Stimulated activated naive CD8-positive, alpha-beta T cell treated with anti-CD3 and anti-CD28 coated beads, Interleukin-15, amount 100 ng/mL, for 72 hours (primary cell): ENCODE results near the gene RAI1.
A peak's percentile ranks its signal among the peaks of the same experiment; 100 is the strongest.

ENCODE experiments used
- ATAC-seq: fragments of 150-1000 bp; cut with Tn5 transposase; 2 replicates; pipeline ENCODE4 v1.10.0; 2021; ENCODE audit warnings: mild to moderate bottlenecking, moderate library complexity
- DNase-seq, 2 donors: peaks; one replicate each; pipeline ENCODE4 v3.0.0; 2021 to 2022
- H3K27ac Mint-ChIP-seq, 2 donors: one replicate each; pipeline ENCODE4 v1.8.0; 2022; ENCODE audit warnings: mild to moderate bottlenecking in 2 of 2, mixed read lengths in 2 of 2, moderate library complexity in 2 of 2
- H3K27me3 Mint-ChIP-seq: one replicate; pipeline ENCODE4 v1.8.0; 2022; ENCODE audit warnings: mixed read lengths
- H3K4me1 Mint-ChIP-seq: one replicate; pipeline ENCODE4 v1.8.0; 2022; ENCODE audit warnings: mild to moderate bottlenecking, mixed read lengths
- H3K4me3 Mint-ChIP-seq, 2 donors: one replicate each; pipeline ENCODE4 v1.8.0; 2022; ENCODE audit warnings: mild to moderate bottlenecking in 2 of 2, mixed read lengths in 2 of 2, moderate library complexity in 1 of 2
- H3K9me3 Mint-ChIP-seq, 2 donors: one replicate each; pipeline ENCODE4 v1.8.0; 2022; ENCODE audit warnings: mixed read lengths in 2 of 2

RAI1 gene

DNA sequence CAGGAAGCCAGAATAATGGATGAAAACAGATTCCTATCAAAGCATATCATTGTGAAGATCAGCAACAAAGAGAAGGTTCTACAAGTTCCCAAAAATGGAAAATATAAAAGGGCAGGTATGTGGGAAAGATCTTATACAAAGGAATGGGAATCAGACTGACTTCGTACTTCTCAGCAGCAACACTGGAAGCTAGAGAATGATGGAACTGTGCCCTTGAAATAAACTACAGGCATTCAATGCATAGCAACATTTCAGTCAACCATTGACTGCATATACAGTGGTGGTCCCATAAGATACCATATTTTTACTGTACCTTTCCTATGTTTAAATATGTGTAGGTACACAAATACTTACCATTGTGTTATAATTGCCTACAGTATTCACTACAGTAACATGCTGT is 30.3 kb upstream of the RAI1 start:
- H3K27ac Mint-ChIP-seq: no peak overlapping the region
- no peaks in the 10 kb centered on the region for H3K27me3 Mint-ChIP-seq
- ATAC-seq (no peak), DNase-seq (no peak)
- H3K4me1 Mint-ChIP-seq: no peaks in the 10 kb centered on the region
- peaks cover 21 to 34% of the 10 kb centered on the region in 2 donors for H3K9me3 Mint-ChIP-seq
- H3K4me3 Mint-ChIP-seq: no peak overlapping the region

DNA sequence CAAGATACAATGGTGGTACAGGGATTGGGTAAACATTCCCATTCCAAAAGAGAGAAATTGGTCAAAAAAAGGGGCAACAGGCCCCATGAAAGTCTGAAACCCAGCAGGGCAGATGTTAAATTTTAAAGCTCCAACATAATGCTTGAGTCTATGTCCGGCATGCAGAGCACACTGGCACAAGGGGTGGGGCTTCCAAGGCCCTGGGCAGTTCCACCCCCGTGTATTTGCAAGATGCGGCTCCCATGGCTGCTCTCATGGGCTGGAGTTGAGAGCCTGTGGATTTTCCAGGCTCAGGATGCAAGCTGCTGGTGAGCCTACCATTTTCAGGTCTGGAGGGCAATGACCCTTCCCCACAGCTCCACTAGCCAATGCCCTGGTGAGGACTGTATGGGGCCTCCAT is 27.9 kb upstream of the RAI1 start:
- no peaks in the 10 kb centered on the region for H3K4me1 Mint-ChIP-seq
- peaks cover 26 to 42% of the 10 kb centered on the region in 2 donors for H3K9me3 Mint-ChIP-seq
- no peak overlapping the region for H3K27ac Mint-ChIP-seq
- H3K27me3 Mint-ChIP-seq: no peaks in the 10 kb centered on the region
- ATAC-seq: no peak
- H3K4me3 Mint-ChIP-seq: no peak overlapping the region
- no peak for DNase-seq

DNA sequence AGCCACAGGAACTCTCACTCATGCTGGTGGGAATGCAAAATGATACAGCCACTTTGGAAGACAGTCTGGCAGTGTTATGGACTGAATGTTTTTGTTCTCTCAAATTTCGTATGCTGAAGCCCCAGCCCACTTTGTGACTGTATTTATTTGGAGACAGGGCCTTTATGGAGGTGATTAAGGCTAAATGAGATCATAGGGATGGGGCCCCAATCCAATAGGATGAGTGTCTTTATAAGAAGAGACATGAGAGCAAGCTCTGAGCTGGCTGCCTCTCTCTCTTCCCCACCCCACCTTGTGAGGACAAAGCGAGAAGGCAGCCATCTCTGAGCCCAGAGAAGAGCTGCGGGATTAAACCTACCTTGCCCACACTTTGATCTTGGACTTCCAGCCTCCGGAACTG is 21.9 kb upstream of the RAI1 start:
- peaks cover 15% of the 10 kb centered on the region for H3K4me1 Mint-ChIP-seq
- ATAC-seq (no peak), DNase-seq (no peak)
- H3K27me3 Mint-ChIP-seq: no peaks in the 10 kb centered on the region
- peaks cover 12 to 27% of the 10 kb centered on the region in 2 donors for H3K9me3 Mint-ChIP-seq
- no peak overlapping the region for H3K27ac Mint-ChIP-seq
- H3K4me3 Mint-ChIP-seq: no peak overlapping the region

DNA sequence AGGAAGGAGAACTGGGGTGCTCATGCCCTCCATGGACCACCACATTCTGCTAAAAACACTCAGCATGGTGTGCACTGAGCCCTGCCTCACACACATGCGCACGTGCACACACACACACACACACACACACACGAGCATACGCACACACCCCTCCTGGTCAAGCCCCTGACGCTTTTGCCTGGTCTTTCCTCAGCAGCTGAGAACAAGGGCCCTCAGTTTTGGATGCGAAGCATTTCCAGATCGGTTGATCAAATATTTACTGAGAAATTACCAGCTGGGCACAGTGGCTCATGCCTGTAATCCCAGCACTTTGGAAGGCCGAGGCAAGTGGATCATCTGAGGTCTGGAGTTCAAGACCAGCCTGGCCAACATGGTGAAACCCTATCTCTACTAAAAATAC is 20.1 kb upstream of the RAI1 start:
- Mint-ChIP-seq H3K4me1 (peaks cover 15% of the 10 kb centered on the region), H3K27ac (no peak overlapping the region), H3K27me3 (peaks cover 2% of the 10 kb centered on the region), H3K9me3 (peaks cover 12 to 19% of the 10 kb centered on the region in 2 donors), H3K4me3 (no peak overlapping the region)
- no peak for ATAC-seq
- no peak for DNase-seq

DNA sequence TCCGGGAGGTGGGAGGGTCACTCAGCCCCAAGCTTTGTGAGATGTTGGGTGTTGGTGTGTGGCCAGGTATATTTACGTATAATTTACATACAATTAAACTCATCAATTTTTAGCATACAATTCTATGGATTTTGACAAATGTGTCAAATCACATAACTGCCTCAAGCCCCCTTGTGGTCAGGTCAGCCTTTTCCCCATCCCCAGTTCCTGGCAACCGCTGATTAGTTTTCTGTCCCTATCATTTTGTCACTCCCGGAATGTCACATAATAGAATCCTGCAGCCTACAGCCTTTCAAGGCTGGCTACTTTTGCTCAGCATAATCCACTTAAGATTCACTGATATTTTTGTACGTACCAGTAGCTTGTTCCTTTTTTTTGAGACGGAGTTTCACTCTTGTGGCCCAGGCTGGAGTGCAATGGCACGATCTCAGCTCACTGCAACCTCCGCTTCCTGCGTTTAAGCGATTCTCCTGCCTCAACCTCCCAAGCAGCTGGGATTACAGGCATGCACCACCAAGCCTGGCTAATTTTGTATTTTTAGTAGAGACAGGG is 19.3 kb upstream of the RAI1 start:
- peaks cover 12 to 19% of the 10 kb centered on the region in 2 donors for H3K9me3 Mint-ChIP-seq
- no peak for ATAC-seq
- DNase-seq: no peak
- H3K4me3 Mint-ChIP-seq: no peak overlapping the region
- H3K4me1 Mint-ChIP-seq: peaks cover 15% of the 10 kb centered on the region
- H3K27ac Mint-ChIP-seq: no peak overlapping the region
- H3K27me3 Mint-ChIP-seq: peaks cover 10% of the 10 kb centered on the region

DNA sequence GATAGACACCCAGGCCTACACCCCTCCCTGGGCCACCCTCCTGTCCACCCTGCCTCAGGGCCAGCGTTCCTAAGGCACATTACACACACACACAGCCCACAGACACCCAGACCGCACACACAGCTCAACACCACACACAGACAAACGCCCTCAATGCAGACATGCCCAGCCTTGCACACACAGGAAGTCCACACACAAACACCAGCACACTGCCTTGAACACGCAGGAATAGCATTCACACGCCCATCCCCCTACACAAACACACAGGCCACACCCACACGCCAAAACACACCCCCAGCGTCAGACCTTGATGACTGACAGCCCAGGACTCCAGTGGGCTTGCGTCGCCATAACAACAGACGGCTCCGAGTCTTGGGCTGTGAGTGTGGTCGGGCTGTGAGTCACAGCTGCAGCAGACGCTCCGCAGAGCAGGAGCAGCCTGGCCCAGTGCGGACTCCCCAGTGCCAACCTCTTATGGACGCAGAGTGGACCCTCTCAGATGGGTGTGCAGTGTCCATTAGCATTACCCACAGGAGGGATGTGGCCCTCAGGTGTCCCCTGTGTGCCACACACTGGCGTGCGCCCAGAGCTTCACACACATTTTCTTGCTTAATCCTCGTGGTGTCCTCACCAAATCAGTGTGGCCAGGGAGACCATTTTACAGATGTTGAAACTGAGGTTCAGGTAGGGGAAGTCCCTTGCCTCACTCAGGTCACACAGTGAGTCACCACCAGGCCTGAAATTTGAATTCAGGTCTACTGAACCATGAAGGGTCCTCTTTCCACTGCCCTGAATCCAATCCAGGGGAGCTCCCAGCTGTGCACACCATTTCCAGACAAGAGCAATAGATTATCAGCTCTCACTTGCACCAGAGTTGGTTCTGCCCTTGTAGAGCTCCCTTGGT is 17.8 kb upstream of the RAI1 start:
- ATAC-seq (peak; percentile 98), DNase-seq (peak; percentile 75 to 86)
- Mint-ChIP-seq H3K9me3 (peaks cover 7 to 10% of the 10 kb centered on the region in 2 donors), H3K4me3 (peak overlapping the region; percentile 43 to 64), H3K4me1 (peaks cover 15% of the 10 kb centered on the region), H3K27me3 (peaks cover 14% of the 10 kb centered on the region), H3K27ac (peak overlapping the region; percentile 0 to 56)

DNA sequence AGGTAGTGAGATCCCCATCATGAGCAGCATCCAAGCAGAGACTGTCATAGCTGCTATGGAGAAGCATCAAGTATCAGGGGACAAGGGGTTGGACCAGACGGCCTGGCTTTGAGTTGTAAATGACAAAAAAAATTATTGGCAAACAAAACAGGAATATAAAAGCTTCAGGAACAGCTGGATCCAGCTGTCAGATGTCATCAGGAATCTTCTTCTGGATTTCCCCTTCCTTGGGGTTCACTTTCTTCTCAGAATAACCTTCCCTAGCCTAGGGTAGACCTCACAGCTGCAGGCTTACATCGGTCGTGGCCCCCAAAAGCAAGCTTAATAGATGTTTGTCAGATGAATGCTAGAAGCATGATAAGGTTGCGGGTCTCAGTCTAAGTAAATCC is 17.2 kb upstream of the RAI1 start:
- no peak overlapping the region for H3K4me3 Mint-ChIP-seq
- H3K9me3 Mint-ChIP-seq: peaks cover 4 to 6% of the 10 kb centered on the region in 2 donors
- ATAC-seq: no peak
- DNase-seq: no peak
- peaks cover 14% of the 10 kb centered on the region for H3K27me3 Mint-ChIP-seq
- no peak overlapping the region for H3K27ac Mint-ChIP-seq
- H3K4me1 Mint-ChIP-seq: peaks cover 17% of the 10 kb centered on the region

DNA sequence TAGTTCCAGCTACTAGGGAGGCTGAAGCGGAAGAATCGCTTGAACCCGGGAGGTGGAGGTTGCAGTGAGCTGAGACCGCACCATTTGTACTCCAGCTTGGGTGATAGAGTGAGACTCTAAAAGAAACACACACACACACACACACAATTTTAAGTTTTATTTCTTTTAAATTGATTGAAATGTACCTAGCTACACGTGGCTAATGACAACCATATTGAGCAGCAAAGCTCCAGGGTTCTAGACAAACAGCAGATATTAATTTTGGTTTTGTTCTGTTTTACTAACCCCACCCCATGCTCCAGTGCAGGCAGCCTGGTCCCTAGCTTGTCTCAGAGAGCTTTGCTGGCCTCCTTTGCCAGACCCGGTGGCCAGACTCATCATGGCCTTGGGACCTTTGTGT is 16.0 kb upstream of the RAI1 start:
- no peak for DNase-seq
- Mint-ChIP-seq H3K4me1 (peaks cover 21% of the 10 kb centered on the region), H3K9me3 (no peaks in the 10 kb centered on the region), H3K4me3 (no peak overlapping the region), H3K27me3 (peaks cover 14% of the 10 kb centered on the region), H3K27ac (no peak overlapping the region)
- ATAC-seq: no peak

DNA sequence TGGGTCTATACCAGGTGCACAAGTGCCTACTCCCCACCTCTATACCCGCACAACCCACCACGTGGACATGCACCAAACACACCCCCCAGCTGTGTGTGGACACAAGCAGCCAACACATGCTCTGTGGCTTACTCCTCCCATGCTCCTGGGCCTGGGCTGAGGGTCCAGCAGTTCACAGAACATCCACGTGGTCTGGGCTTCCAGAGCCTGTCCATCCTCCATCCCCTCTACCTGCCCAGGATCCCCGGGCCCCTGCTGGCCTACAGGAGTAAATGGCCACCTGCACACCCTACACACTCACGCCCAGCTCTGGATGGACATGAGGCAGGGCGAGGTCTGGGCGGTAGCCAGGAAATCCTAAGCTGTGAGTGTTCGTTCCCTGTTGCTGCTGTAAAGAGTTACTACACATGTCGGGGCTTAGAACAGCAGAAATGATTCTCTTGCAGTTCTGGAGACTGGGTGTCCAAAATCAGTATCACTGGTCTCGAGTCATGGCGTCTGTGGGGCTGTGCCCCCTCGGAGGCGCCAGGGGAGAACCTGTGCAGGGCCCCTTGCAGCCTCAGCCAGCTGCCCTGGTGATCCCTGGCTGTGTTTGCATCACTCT is 15.0 kb upstream of the RAI1 start:
- Mint-ChIP-seq H3K27me3 (peaks cover 14% of the 10 kb centered on the region), H3K4me3 (no peak overlapping the region), H3K9me3 (no peaks in the 10 kb centered on the region), H3K27ac (no peak overlapping the region), H3K4me1 (peaks cover 22% of the 10 kb centered on the region)
- DNase-seq: no peak
- no peak for ATAC-seq

DNA sequence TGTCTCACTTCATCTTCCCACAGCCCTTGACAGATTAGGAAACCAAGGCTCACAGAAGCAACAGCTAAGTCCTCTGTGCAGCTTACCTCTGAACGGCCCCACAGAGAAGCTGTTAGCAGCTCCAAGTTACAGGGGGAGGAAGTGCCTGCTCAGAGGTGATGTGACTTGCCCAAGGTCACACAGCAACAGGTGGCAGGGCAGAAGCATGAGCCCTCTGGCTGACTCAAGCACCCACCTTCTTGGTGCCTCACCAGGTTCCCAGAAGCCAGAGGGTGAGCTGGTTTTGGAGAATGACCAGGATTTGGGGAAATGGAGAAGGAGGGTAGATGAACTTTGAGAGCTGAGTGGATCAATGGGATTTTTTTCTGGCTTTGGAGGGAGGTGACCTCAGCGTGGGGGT is 14.0 kb upstream of the RAI1 start:
- H3K27me3 Mint-ChIP-seq: peaks cover 14% of the 10 kb centered on the region
- H3K4me3 Mint-ChIP-seq: no peak overlapping the region
- H3K9me3 Mint-ChIP-seq: no peaks in the 10 kb centered on the region
- DNase-seq: no peak
- H3K27ac Mint-ChIP-seq: no peak overlapping the region
- H3K4me1 Mint-ChIP-seq: peaks cover 28% of the 10 kb centered on the region
- ATAC-seq: no peak

DNA sequence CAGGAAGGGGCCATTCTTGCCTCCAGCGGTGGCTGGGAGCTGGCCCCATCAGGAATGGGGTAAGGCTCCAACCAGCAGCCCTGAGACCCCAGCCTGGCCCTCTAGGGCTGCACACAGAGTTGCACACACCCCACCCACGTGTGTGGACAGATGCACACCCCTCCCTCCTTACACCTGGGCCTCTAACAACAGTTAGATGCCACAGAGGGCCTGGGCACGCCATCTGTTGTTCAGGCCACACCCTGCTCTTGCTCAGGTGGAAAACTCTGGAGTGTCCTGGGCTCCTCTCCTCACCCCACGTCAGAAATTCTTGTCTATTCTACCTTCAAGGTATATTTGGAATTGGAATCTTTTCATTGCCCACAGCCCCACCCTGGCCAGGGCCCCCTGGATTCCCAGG is 13.3 kb upstream of the RAI1 start:
- no peak overlapping the region for H3K4me3 Mint-ChIP-seq
- ATAC-seq (no peak), DNase-seq (no peak)
- H3K27ac Mint-ChIP-seq: no peak overlapping the region
- peaks cover 31% of the 10 kb centered on the region for H3K4me1 Mint-ChIP-seq
- H3K27me3 Mint-ChIP-seq: peaks cover 14% of the 10 kb centered on the region
- H3K9me3 Mint-ChIP-seq: no peaks in the 10 kb centered on the region

DNA sequence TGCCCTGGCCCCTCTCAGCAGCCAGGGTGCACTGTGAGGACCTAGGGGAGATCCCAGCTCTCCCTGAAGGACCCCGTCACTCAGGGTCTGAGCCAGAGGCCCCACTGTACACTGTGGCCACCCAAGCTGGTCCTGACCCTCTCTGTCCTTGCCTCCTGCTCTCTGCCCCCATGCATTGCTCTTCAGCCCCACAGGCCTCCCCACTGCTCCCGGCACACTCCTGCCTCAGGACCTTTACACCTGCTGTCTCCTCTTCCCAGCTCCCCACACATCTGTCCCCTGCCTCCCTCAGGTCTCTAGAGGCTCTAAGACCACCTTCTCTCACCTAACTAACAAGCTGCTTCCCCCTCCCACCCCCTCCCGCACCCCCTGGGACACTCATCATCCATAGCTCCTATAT is 12.9 kb upstream of the RAI1 start:
- Mint-ChIP-seq H3K4me1 (peaks cover 29% of the 10 kb centered on the region), H3K27me3 (peaks cover 14% of the 10 kb centered on the region), H3K27ac (no peak overlapping the region), H3K9me3 (no peaks in the 10 kb centered on the region), H3K4me3 (no peak overlapping the region)
- ATAC-seq (no peak), DNase-seq (no peak)

DNA sequence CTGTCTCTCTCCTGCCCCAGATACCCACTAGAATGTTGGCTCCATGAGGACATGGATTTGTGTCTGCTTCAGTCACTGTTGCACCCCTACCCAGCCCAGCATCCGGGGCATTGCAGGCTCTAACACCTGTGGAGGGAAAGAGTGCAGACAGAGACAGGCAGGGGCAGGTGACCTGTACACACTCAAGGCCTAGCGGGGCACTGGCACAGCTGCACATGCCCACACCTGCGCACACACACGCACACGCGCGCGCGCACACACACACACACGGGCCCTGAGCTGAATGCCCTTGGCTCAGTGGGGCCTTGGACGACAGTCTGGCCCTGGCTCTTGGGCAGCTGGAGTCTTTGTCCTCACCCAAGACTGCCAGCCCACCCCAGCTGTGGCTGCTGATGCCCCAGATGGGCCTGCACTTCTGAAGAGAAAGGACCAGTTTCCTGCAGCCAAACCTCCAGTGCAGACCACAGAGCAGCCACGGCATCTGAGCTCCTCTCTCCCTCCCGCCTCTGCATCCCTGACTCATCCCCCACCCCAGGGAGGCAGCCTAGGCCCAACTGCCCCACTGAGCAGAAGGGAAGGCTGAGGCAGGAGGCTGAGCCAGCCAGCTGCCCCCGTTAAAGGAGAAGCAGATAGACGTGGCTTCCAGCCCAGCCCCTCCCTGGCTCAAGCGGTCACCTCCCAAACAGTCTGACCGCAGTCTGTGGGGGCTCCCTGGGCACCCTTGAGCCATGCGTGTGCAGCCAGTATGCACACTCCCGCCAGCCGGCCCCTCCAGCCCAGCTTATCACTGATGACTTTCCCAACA is 12.3 kb upstream of the RAI1 start:
- Mint-ChIP-seq H3K4me3 (no peak overlapping the region), H3K27me3 (peaks cover 14% of the 10 kb centered on the region), H3K9me3 (no peaks in the 10 kb centered on the region), H3K4me1 (peaks cover 23% of the 10 kb centered on the region), H3K27ac (peak overlapping the region in 1 of 2 donors; percentile 35)
- ATAC-seq: peak; percentile 31
- no peak for DNase-seq

DNA sequence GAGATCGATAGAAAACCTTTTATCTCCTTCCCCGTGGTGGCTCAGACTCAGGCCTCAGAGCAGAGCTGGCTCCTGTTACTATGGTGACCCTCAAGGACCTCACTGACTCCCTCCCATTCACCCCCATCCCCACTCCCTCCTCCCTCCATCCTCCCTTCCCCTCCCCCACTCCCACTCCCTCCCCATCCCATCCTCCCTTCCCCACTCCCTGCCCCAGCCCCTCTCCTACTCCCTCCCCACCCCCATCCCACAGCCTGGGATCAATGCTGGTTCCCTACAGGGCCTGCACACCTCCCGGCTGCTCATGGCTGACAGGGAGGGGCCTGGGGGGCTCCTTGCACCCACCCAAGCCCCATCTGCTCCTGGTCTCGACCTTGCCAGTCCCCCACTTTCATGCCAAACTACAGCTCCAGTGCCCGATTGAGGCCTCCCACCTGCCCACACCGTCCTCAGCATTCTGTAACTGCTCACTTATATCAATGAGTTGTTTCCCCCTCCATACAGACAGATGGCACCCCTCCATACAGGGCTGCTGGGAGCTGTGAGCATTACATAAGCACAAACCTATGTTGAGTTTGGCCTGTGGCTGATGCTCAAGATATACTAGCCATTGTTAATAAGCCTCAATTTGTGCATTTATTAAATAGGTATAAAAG is 11.6 kb upstream of the RAI1 start:
- Mint-ChIP-seq H3K4me1 (peaks cover 22% of the 10 kb centered on the region), H3K4me3 (no peak overlapping the region), H3K27me3 (peaks cover 14% of the 10 kb centered on the region), H3K27ac (peak overlapping the region in 1 of 2 donors; percentile 47), H3K9me3 (no peaks in the 10 kb centered on the region)
- peak; percentile 18 for ATAC-seq
- DNase-seq: no peak

DNA sequence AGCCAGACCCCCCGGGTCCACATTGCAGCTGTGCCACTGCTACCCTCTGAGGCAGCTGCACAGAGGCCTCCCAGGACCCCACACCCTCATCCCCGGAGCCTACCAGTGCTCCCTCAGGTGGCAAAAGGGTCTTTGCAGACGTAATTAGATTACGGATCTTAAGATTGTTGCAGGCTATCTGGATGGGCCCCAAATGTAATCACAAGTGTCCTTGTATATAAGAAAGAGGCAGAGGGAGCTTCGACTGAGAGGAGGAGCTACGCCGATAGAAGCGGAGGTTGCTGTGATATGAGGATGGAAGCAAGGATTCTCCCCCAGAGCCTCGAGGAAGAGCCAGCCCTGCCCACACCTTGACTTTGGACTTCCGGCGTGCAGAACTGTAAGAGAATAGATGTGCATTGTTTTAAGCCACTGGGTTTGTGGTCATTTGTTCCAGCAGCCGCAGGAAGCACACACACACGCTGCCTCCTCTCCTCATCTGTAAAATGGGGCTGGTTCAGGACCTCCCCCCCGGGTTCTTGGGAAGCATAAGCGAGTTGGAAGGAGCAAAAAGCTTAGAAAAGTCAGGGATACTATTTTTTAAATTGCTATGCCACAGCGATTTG is 10.5 kb upstream of the RAI1 start:
- H3K4me3 Mint-ChIP-seq: no peak overlapping the region
- DNase-seq (no peak), ATAC-seq (no peak)
- no peaks in the 10 kb centered on the region for H3K9me3 Mint-ChIP-seq
- H3K4me1 Mint-ChIP-seq: peaks cover 28% of the 10 kb centered on the region
- H3K27me3 Mint-ChIP-seq: peaks cover 14% of the 10 kb centered on the region
- H3K27ac Mint-ChIP-seq: no peak overlapping the region
